HG03575 (cell line): ENCODE measurements around the gene ASPG.

Experiments used
- ATAC-seq: cut with Tn5 transposase; IDR thresholded peaks from one replicate; pipeline ENCODE4 v1.9.1; 2021; ENCODE audit not compliant: unreplicated experiment, insufficient number of reproducible peaks, low FRiP score; ENCODE audit errors: extremely low read depth

Gene ASPG

GRCh38 chr14:104141621-104142091 is 56.2 kb downstream of the ASPG start:
- no peak for ATAC-seq

- no peak for ATAC-seq
These were observed 56.8 kb downstream of the ASPG start for GRCh38 chr14:104142136-104142945.

GRCh38 chr14:104142946-104143470 is 57.5 kb downstream of the ASPG start:
- no peak for ATAC-seq

GRCh38 chr14:104143521-104144452 is 58.3 kb downstream of the ASPG start:
- no peak for ATAC-seq

- ATAC-seq = no peak
These were observed 58.9 kb downstream of the ASPG start for GRCh38 chr14:104144453-104144790.

GRCh38 chr14:104144911-104145825 is 59.7 kb downstream of the ASPG start:
- no peak for ATAC-seq

GRCh38 chr14:104145826-104146601 is 60.5 kb downstream of the ASPG start:
- ATAC-seq = no peak

- no peak for ATAC-seq
These were observed 61.3 kb downstream of the ASPG start for GRCh38 chr14:104146651-104147345.

GRCh38 chr14:104147346-104148125 is 62.0 kb downstream of the ASPG start:
- ATAC-seq = no peak

GRCh38 chr14:104148433-104149277 is 63.2 kb downstream of the ASPG start:
- ATAC-seq = no peak

GRCh38 chr14:104149278-104149595 is 63.7 kb downstream of the ASPG start:
- ATAC-seq = no peak

GRCh38 chr14:104149617-104150135 is 64.2 kb downstream of the ASPG start:
- no peak for ATAC-seq

- ATAC-seq = no peak
These were observed 64.9 kb downstream of the ASPG start for GRCh38 chr14:104150136-104151025.

- ATAC-seq = no peak
These were observed 65.5 kb downstream of the ASPG start for GRCh38 chr14:104151026-104151381.
